HEK293 (cell line): Measurements from ENCODE around the gene LRP3.

Experiments used
- CTCF ChIA-PET: fragments of 350-600 bp; formaldehyde crosslinking; extraction: SDS; loops from one replicate; lab custom pipeline; 2021; ENCODE audit warnings: antibody characterized with exemption; lab: Yijun Ruan, JAX
- POLR2A ChIA-PET: fragments of 300-600 bp; formaldehyde crosslinking; extraction: SDS; loops from one replicate; lab custom pipeline; 2020; ENCODE audit warnings: antibody characterized with exemption, inconsistent platforms; lab: Yijun Ruan, JAX
- H3K27ac ChIP-seq: fragments of 200-500 bp; sonication (Bioruptor generic); 2 replicates; pipeline ENCODE4 v1.5.1; 2014; ENCODE audit warnings: low read depth, low read length, control low read depth, inconsistent platforms; ENCODE audit errors: extremely low read depth
- H3K36me3 ChIP-seq, 2 experiments: fragments of 200-500 bp in 1 of 2; sonication (Bioruptor generic) in 1 of 2; 1 replicate in 1 of 2; 2 replicates in 1 of 2; pipeline ENCODE4 v1.5.1; 2014 to 2017; ENCODE audit warnings: inconsistent platforms in 2 of 2, low read length in 2 of 2; ENCODE audit not compliant: control insufficient read depth in 2 of 2, insufficient read depth in 1 of 2
- H3K4me1 ChIP-seq: fragments of 200-500 bp; sonication (Bioruptor generic); 2 replicates; pipeline ENCODE4 v1.5.1; 2014; ENCODE audit warnings: mild to moderate bottlenecking, low read length, inconsistent platforms; ENCODE audit not compliant: control insufficient read depth, insufficient read depth
- H3K4me3 ChIP-seq: 2 replicates; pipeline ENCODE4 v1.5.1; 2011; ENCODE audit warnings: low read depth, mild to moderate bottlenecking, control low read depth, low read length, moderate library complexity
- H3K9me3 ChIP-seq: fragments of 200-500 bp; sonication (Bioruptor generic); 2 replicates; pipeline ENCODE4 v1.5.1; 2014; ENCODE audit warnings: low read depth, low read length, inconsistent platforms; ENCODE audit not compliant: control insufficient read depth, insufficient read depth
- PATZ1 ChIP-seq: fragments of 450-650 bp; formaldehyde crosslinking; IDR thresholded peaks from 2 replicates; pipeline ENCODE4 v1.5.1; 2016; ENCODE audit warnings: missing biosample characterization, missing genetic modification characterization
- PRDM6 ChIP-seq: fragments of 450-650 bp; formaldehyde crosslinking; IDR thresholded peaks from 2 replicates; pipeline ENCODE4 v1.5.1; 2017; ENCODE audit warnings: missing biosample characterization, missing genetic modification characterization
- REST ChIP-seq: fragments of 450-650 bp; formaldehyde crosslinking; IDR thresholded peaks from 2 replicates; pipeline ENCODE4 v1.5.1; 2016; ENCODE audit warnings: missing biosample characterization, missing genetic modification characterization
- SP2 ChIP-seq: fragments of 450-650 bp; formaldehyde crosslinking; IDR thresholded peaks from 2 replicates; pipeline ENCODE4 v1.5.1; 2016; ENCODE audit warnings: missing biosample characterization, missing genetic modification characterization
- SP7 ChIP-seq: fragments of 450-650 bp; formaldehyde crosslinking; IDR thresholded peaks from 2 replicates; pipeline ENCODE4 v1.5.1; 2016; ENCODE audit warnings: missing biosample characterization, missing genetic modification characterization
- ZBTB8A ChIP-seq: fragments of 450-650 bp; formaldehyde crosslinking; IDR thresholded peaks from 2 replicates; pipeline ENCODE4 v1.5.1; 2016; ENCODE audit warnings: missing biosample characterization, missing genetic modification characterization
- ZNF600 ChIP-seq: fragments of 450-650 bp; formaldehyde crosslinking; IDR thresholded peaks from 2 replicates; pipeline ENCODE4 v1.5.1; 2016; ENCODE audit warnings: missing biosample characterization, missing genetic modification characterization
- ZNF692 ChIP-seq: fragments of 450-650 bp; formaldehyde crosslinking; IDR thresholded peaks from 2 replicates; pipeline ENCODE4 v1.5.1; 2016; ENCODE audit warnings: missing biosample characterization, missing genetic modification characterization

Gene LRP3

GRCh38 chr19:33211794-33212435 is 17.8 kb downstream of the LRP3 start:
- peaks cover 2% of the 10 kb centered on the region; the same call in 1 of the 2 replicates for H3K4me1 ChIP-seq
- H3K9me3 ChIP-seq: no peaks in the 10 kb centered on the region
- no peak overlapping the region for H3K4me3 ChIP-seq
- peaks cover 0 to 6% of the 10 kb centered on the region in 2 experiments; a peak in 2 of 3 replicates for H3K36me3 ChIP-seq
- CTCF ChIA-PET: interaction anchor here (0.9 to 2.1 kb wide), 3 partner anchors 28 to 195 kb away, joined by 3 to 7 read pairs (median 5); no protein-coding TSS in a partner anchor
- H3K27ac ChIP-seq: no peak overlapping the region
- POLR2A ChIA-PET: interaction anchor here (1.1 kb wide), 1 partner anchor 35 kb away, joined by 3 read pairs; no protein-coding TSS in a partner anchor
- TF ChIP-seq PRDM6 (tag by site-specific recombination) (no peak), ZBTB8A (peak; percentile 46; the same call in 1 of the 2 replicates)

GRCh38 chr19:33212436-33213172 is 18.5 kb downstream of the LRP3 start:
- Histone ChIP-seq H3K4me3 (no peak overlapping the region), H3K36me3 (peaks cover 0 to 6% of the 10 kb centered on the region in 2 experiments; a peak in 2 of 3 replicates), H3K27ac (no peak overlapping the region), H3K9me3 (no peaks in the 10 kb centered on the region), H3K4me1 (peaks cover 2% of the 10 kb centered on the region; the same call in 1 of the 2 replicates)
- TF ChIP-seq ZNF600 (tag by site-specific recombination) (peak; percentile 88), REST (tag by site-specific recombination) (peak; percentile 55; the same call in 1 of the 2 replicates), SP2 (tag by site-specific recombination) (0 out of 2 replicates have a peak, but pooled peaks have one; percentile 4), ZNF692 (tag by site-specific recombination) (no peak), SP7 (tag by site-specific recombination) (no peak), PATZ1 (no peak)
- ChIA-PET CTCF (interaction anchor here (1.4 to 2.9 kb wide), 3 partner anchors 28 to 194 kb away, joined by 5 to 19 read pairs (median 7); no protein-coding TSS in a partner anchor), POLR2A (interaction anchor here (1.1 kb wide), 1 partner anchor 36 kb away, joined by 3 read pairs; no protein-coding TSS in a partner anchor)
